ENCODE results near the gene CYB561D2. TPM values are rescaled to one million over a fixed set of nuclear protein-coding genes. Genes with fewer than 3 reads are reported as not detected.

Gene CYB561D2
- total and polyA plus RNA-seq, 4 donors: 18.2 to 50.8 (median 27.7) TPM

GRCh38 chr3:50347187-50347813 lies 3.4 kb upstream of the CYB561D2 start:
- Histone ChIP-seq H3K4me3 (no peak overlapping the region), H3K4me1 (ENCODE audit: control insufficient read depth in 5 of 5, insufficient read depth in 5 of 5, low read length in 5 of 5) (peaks cover 10 to 33% (median 13%) of the 10 kb centered on the region in 5 donors), H3K27ac (ENCODE audit: low read depth in 1 of 2, low read length in 1 of 2) (no peak overlapping the region), H3K27me3 (ENCODE audit: control insufficient read depth in 3 of 3, insufficient read depth in 3 of 3, low read length in 2 of 3) (no peaks in the 10 kb centered on the region), H3K9ac (ENCODE audit: insufficient read depth in 1 of 2, low read length in 2 of 2) (no peak overlapping the region), H3K9me3 (ENCODE audit: control insufficient read depth in 4 of 4, insufficient read depth in 3 of 4, low read length in 3 of 4) (no peaks in the 10 kb centered on the region), H3K36me3 (ENCODE audit: control insufficient read depth in 4 of 4, insufficient read depth in 4 of 4, low read length in 4 of 4) (peaks cover 0 to 16% (median 8%) of the 10 kb centered on the region in 4 donors)
- DNase-seq: peak; percentile 82 to 84 (median 84)
- no peak for ATAC-seq (ENCODE audit: insufficient read depth, low FRiP score)
- TF ChIP-seq CTCF (IDR thresholded peaks at IDR 0.05; ENCODE audit: control extremely low read depth, extremely low read depth): peak; percentile 61
- 28 to 29% methylated on average over 14 of the region's 14 CpGs for WGBS, 2 donors

GRCh38 chr3:50350213-50350526 lies 492 bp upstream of the CYB561D2 start:
- Histone ChIP-seq H3K9me3 (ENCODE audit: control insufficient read depth in 4 of 4, insufficient read depth in 3 of 4, low read length in 3 of 4) (no peaks in the 10 kb centered on the region), H3K4me1 (ENCODE audit: control insufficient read depth in 5 of 5, insufficient read depth in 5 of 5, low read length in 5 of 5) (peaks cover 8 to 29% (median 13%) of the 10 kb centered on the region in 5 donors), H3K27me3 (ENCODE audit: control insufficient read depth in 3 of 3, insufficient read depth in 3 of 3, low read length in 2 of 3) (no peaks in the 10 kb centered on the region), H3K9ac (ENCODE audit: insufficient read depth in 1 of 2, low read length in 2 of 2) (peak overlapping the region; percentile 27 to 53), H3K27ac (ENCODE audit: low read depth in 1 of 2, low read length in 1 of 2) (peak overlapping the region; percentile 71 to 92), H3K36me3 (ENCODE audit: control insufficient read depth in 4 of 4, insufficient read depth in 4 of 4, low read length in 4 of 4) (peaks cover 9 to 29% (median 21%) of the 10 kb centered on the region in 4 donors), H3K4me3 (peak overlapping the region; percentile 63)
- DNase-seq (no peak), ATAC-seq (ENCODE audit: insufficient read depth, low FRiP score) (no peak)
- no peak for TF ChIP-seq CTCF (IDR thresholded peaks at IDR 0.05; ENCODE audit: control extremely low read depth, extremely low read depth)
- WGBS, 2 donors: 6 to 18% methylated on average over 7 of the region's 7 CpGs

GRCh38 chr3:50351323-50351697 lies 648 bp downstream of the CYB561D2 start:
- DNase-seq (no peak), ATAC-seq (ENCODE audit: insufficient read depth, low FRiP score) (no peak)
- Histone ChIP-seq H3K36me3 (ENCODE audit: control insufficient read depth in 4 of 4, insufficient read depth in 4 of 4, low read length in 4 of 4) (peaks cover 9 to 39% (median 27%) of the 10 kb centered on the region in 4 donors), H3K4me3 (peak overlapping the region; percentile 12), H3K27ac (ENCODE audit: low read depth in 1 of 2, low read length in 1 of 2) (peak overlapping the region in 1 of 2 donors; percentile 92), H3K9ac (ENCODE audit: insufficient read depth in 1 of 2, low read length in 2 of 2) (peak overlapping the region in 1 of 2 donors; percentile 47), H3K4me1 (ENCODE audit: control insufficient read depth in 5 of 5, insufficient read depth in 5 of 5, low read length in 5 of 5) (peaks cover 15 to 29% (median 18%) of the 10 kb centered on the region in 5 donors), H3K9me3 (ENCODE audit: control insufficient read depth in 4 of 4, insufficient read depth in 3 of 4, low read length in 3 of 4) (no peaks in the 10 kb centered on the region), H3K27me3 (ENCODE audit: control insufficient read depth in 3 of 3, insufficient read depth in 3 of 3, low read length in 2 of 3) (no peaks in the 10 kb centered on the region)
- 55 to 73% methylated on average over 11 of the region's 11 CpGs for WGBS, 2 donors
- no peak for TF ChIP-seq CTCF (IDR thresholded peaks at IDR 0.05; ENCODE audit: control extremely low read depth, extremely low read depth)

- H3K36me3 ChIP-seq (ENCODE audit: control insufficient read depth in 4 of 4, insufficient read depth in 4 of 4, low read length in 4 of 4): peaks cover 9 to 38% (median 29%) of the 10 kb centered on the region in 4 donors
- no peak for TF ChIP-seq CTCF (IDR thresholded peaks at IDR 0.05; ENCODE audit: control extremely low read depth, extremely low read depth)
- no peak overlapping the region for H3K27ac ChIP-seq (ENCODE audit: low read depth in 1 of 2, low read length in 1 of 2)
- peaks cover 27 to 40% (median 30%) of the 10 kb centered on the region in 5 donors for H3K4me1 ChIP-seq (ENCODE audit: control insufficient read depth in 5 of 5, insufficient read depth in 5 of 5, low read length in 5 of 5)
- H3K9me3 ChIP-seq (ENCODE audit: control insufficient read depth in 4 of 4, insufficient read depth in 3 of 4, low read length in 3 of 4): no peaks in the 10 kb centered on the region
- H3K27me3 ChIP-seq (ENCODE audit: control insufficient read depth in 3 of 3, insufficient read depth in 3 of 3, low read length in 2 of 3): no peaks in the 10 kb centered on the region
- no peak for DNase-seq
- no peak overlapping the region for H3K9ac ChIP-seq (ENCODE audit: insufficient read depth in 1 of 2, low read length in 2 of 2)
- no peak overlapping the region for H3K4me3 ChIP-seq
- 28 to 35% methylated on average over 2 of the region's 2 CpGs for WGBS, 2 donors
- ATAC-seq (ENCODE audit: insufficient read depth, low FRiP score): no peak
These were observed 2.1 kb downstream of the CYB561D2 start for GRCh38 chr3:50352781-50353180.

Data from lung (tissue), 12 donors.